Pancreas (tissue), 10 donors: ENCODE results near the gene SMARCC2. TPM values are rescaled to one million over a fixed set of nuclear protein-coding genes. Genes with fewer than 3 reads are reported as not detected.

Experiments
- ATAC-seq, 4 donors: fragments of 200-7000 bp; cut with Tn5 transposase; one replicate each; pipeline versions ENCODE4 v1.8.0 to v1.9.1; 2020; ENCODE audit warnings: mild to moderate bottlenecking in 4 of 4, moderate library complexity in 4 of 4
- DNase-seq, 6 donors: peaks; one replicate each; pipeline ENCODE4 v3.0.0-alpha.2; 2020
- FAIRE-seq: peaks from 2 replicates; lab custom pipeline; 2012; peaks lifted over from hg19 to GRCh38; lab: Jason Lieb, UNC
- H3K27ac ChIP-seq, 4 donors: fragments of 200-600 bp; sonication (generic); 1 replicate in 3 of 4; 2 replicates in 1 of 4; pipeline versions ENCODE4 v1.5.0 to v1.8.0; 2020
- H3K27me3 ChIP-seq, 4 donors: fragments of 200-600 bp; one replicate each; pipeline ENCODE4 v1.8.0; 2021
- H3K36me3 ChIP-seq, 3 donors: fragments of 200-600 bp; sonication (generic) in 1 of 3; one replicate each; pipeline versions ENCODE4 v1.5.0 to v1.8.0; 2020 to 2021
- H3K4me1 ChIP-seq, 3 donors: fragments of 200-600 bp; one replicate each; pipeline ENCODE4 v1.8.0; 2021
- H3K4me3 ChIP-seq, 4 donors: fragments of 200-600 bp; sonication (generic) in 2 of 4; one replicate each; pipeline versions ENCODE4 v1.5.0 to v1.8.0; 2020 to 2021
- H3K9me3 ChIP-seq, 4 donors: fragments of 200-600 bp; one replicate each; pipeline ENCODE4 v1.8.0; 2021
- CTCF ChIP-seq, 4 donors: fragments of 200-600 bp; sonication (generic) in 3 of 4; IDR thresholded peaks; one replicate each; pipeline versions ENCODE4 v1.5.0 to v1.8.0; 2021; ENCODE audit warnings: antibody characterized with exemption in 4 of 4
- WGBS, 2 donors: extraction: QIAGEN DNeasy Blood & Tissue Kit; methylation state at CpG; one replicate each; pipeline ENCODE4 v1.1.7; 2013; 5-methylcytosine and 5-hydroxymethylcytosine counted together
- intact Hi-C, 3 donors: fragments of 100-400 bp; cut with DNase I; formaldehyde crosslinking; loops; one replicate each; pipeline versions ENCODE4 v1.11.1 to v1.14.2; 2022
- polyA plus RNA-seq, 2 donors: library from polyadenylated mRNA; stranded (reverse); fragments of 200-250 nt; gene quantifications; one replicate each; pipeline ENCODE4 v1.2.3, GENCODE V29; 2013
- total RNA-seq, 6 donors: library from RNA; stranded (reverse); fragmentation: NEBNext Ultra II Directional in 4 of 6; extraction: Animal tissue kit (Norgen Biotek cat#: 25700) in 4 of 6; gene quantifications; one replicate each; pipeline versions ENCODE4 v1.2.1 to v1.2.4, GENCODE V29; 2021 to 2023
- donor health status: healthy with polysubstance abuse.
- donor health status: DM: no; HTN: no; CAD: no; lungs with moderate emphysema.
- donor health status: DM: no; HTN: no; CAD: no.
- donor health status: control.
- donor health status: control.
- donor health status: Bipolar disorder and iron deficiency.
- donor health status: DM: yes; HTN: yes; CAD: no.
- donor health status: DM: no; HTN: no; CAD: no.
- donor health status: DM: no; HTN: no; CAD: no.
- donor health status: DM: yes; HTN: yes; CAD: no.

The SMARCC2 gene
- total and polyA plus RNA-seq, 8 donors = 26.3 to 64.5 (median 38.2) TPM

- 86% methylated on average over 11 of the region's 11 CpGs for WGBS, 2 donors
- Histone ChIP-seq H3K36me3 (peaks cover 0 to 79% (median 34%) of the 10 kb centered on the region in 3 donors), H3K4me1 (peaks cover 8 to 21% (median 13%) of the 10 kb centered on the region in 3 donors), H3K27me3 (no peaks in the 10 kb centered on the region), H3K4me3 (no peak overlapping the region), H3K27ac (no peak overlapping the region), H3K9me3 (no peaks in the 10 kb centered on the region)
- intact Hi-C loops = no loop called here
- DNase-seq (peak in 1 of 6 donors; percentile 53), FAIRE-seq (no peak), ATAC-seq (peak in 1 of 4 donors; percentile 3)
- TF ChIP-seq CTCF (IDR thresholded peaks at IDR 0.05) = no peak
Measured at GRCh38 chr12:56163533-56164344, 25.5 kb downstream of the SMARCC2 start.

GRCh38 chr12:56162468-56163290 lies 26.6 kb downstream of the SMARCC2 start:
- Histone ChIP-seq H3K9me3 (no peaks in the 10 kb centered on the region), H3K4me3 (no peak overlapping the region), H3K36me3 (peaks cover 0 to 71% (median 34%) of the 10 kb centered on the region in 3 donors), H3K4me1 (peaks cover 8 to 21% (median 13%) of the 10 kb centered on the region in 3 donors), H3K27ac (no peak overlapping the region), H3K27me3 (no peaks in the 10 kb centered on the region)
- 70 to 73% methylated on average over 11 of the region's 11 CpGs for WGBS, 2 donors
- TF ChIP-seq CTCF (IDR thresholded peaks at IDR 0.05) = no peak
- FAIRE-seq (no peak), DNase-seq (no peak), ATAC-seq (no peak)
- intact Hi-C loops = no loop called here

- Histone ChIP-seq H3K27ac (no peak overlapping the region), H3K36me3 (peaks cover 0 to 64% (median 29%) of the 10 kb centered on the region in 3 donors), H3K4me3 (peak overlapping the region in 1 of 4 donors; percentile 68), H3K9me3 (no peaks in the 10 kb centered on the region), H3K27me3 (no peaks in the 10 kb centered on the region), H3K4me1 (peaks cover 8 to 22% (median 13%) of the 10 kb centered on the region in 3 donors)
- DNase-seq (no peak), FAIRE-seq (no peak), ATAC-seq (no peak)
- TF ChIP-seq CTCF (IDR thresholded peaks at IDR 0.05) = no peak
- intact Hi-C loops = no loop called here
- 81 to 83% methylated on average over 10 of the region's 10 CpGs for WGBS, 2 donors
Measured at GRCh38 chr12:56161690-56162351, 27.5 kb downstream of the SMARCC2 start.

- DNase-seq (no peak), ATAC-seq (no peak), FAIRE-seq (no peak)
- H3K27ac ChIP-seq = peak overlapping the region in 2 of 4 donors; percentile 96
- H3K4me3 ChIP-seq = peak overlapping the region in 2 of 4 donors; percentile 68 to 86
- H3K4me1 ChIP-seq = peaks cover 8 to 23% (median 13%) of the 10 kb centered on the region in 3 donors
- WGBS, 2 donors = 64 to 74% methylated on average over 11 of the region's 11 CpGs
- H3K9me3 ChIP-seq = no peaks in the 10 kb centered on the region
- no peaks in the 10 kb centered on the region for H3K27me3 ChIP-seq
- no peak for TF ChIP-seq CTCF (IDR thresholded peaks at IDR 0.05)
- intact Hi-C loops = no loop called here
- peaks cover 0 to 59% (median 21%) of the 10 kb centered on the region in 3 donors for H3K36me3 ChIP-seq
Measured at GRCh38 chr12:56160894-56161689, 28.2 kb downstream of the SMARCC2 start.
